Cardiac fibroblast (primary cell): Measurements from ENCODE around the gene CCDC33.
A peak's percentile ranks its signal among the peaks of the same experiment; 100 is the strongest.

Experiments used
- DNase-seq, 2 donors: peaks; one replicate each; pipeline versions ENCODE4 v3.0.0 to v3.0.0-alpha.2; 2010; ENCODE audit warnings: low read depth in 2 of 2
- H3K4me3 ChIP-seq, 2 donors: replicated peaks in 1 of 2; 1 replicate in 1 of 2; 2 replicates in 1 of 2; pipeline ENCODE4 v1.5.1; 2011; ENCODE audit warnings: low read depth in 2 of 2, low read length in 2 of 2, mild to moderate bottlenecking in 2 of 2, moderate library complexity in 1 of 2
- TF ChIP-seq, protein P1 (sequence below): IDR thresholded peaks from one replicate; pipeline ENCODE4 v1.5.1; 2011; ENCODE audit warnings: low read depth, mild to moderate bottlenecking, low read length, inconsistent platforms

The CCDC33 gene

DNA sequence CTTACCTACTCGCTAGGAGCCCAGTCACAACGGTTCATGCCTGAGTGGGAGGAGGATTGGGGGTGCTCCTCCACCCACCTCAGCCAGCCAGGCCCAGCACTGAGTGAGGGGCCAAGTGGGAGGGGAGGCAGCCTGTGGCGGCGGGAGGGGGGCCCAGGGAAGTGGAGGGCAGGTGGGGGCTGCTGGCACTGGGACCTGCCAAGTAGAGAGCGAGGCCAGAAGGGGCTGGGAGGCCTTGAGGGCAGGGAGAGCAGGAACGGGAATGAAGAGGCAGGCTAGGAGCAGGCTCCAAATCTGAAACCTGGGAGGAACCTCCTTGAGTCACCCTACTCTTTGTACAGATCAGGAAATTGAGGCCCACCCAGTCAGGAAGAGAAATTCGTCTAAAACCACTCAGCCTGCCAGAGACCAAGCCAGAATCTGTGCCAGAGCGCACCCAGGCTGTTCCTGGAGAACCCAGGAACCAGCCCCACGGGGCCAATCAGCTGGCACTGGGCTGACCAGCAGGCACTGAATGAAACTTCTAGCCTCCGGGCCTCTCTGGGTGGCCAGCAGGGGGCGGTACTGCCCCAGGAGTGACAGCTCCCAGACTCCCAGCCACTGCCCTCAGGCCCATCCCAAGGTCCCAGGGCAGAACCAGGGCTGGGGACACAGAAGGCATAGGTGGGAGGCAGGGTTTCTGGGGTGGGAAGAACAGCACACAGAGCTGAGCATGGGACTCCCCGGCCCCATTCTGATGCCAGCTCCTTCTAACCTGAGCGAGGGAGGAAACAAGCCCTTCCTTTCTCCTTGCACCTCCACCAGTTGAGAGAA, 146.1 kb downstream of the CCDC33 start:
- TF ChIP-seq, protein P1, sequence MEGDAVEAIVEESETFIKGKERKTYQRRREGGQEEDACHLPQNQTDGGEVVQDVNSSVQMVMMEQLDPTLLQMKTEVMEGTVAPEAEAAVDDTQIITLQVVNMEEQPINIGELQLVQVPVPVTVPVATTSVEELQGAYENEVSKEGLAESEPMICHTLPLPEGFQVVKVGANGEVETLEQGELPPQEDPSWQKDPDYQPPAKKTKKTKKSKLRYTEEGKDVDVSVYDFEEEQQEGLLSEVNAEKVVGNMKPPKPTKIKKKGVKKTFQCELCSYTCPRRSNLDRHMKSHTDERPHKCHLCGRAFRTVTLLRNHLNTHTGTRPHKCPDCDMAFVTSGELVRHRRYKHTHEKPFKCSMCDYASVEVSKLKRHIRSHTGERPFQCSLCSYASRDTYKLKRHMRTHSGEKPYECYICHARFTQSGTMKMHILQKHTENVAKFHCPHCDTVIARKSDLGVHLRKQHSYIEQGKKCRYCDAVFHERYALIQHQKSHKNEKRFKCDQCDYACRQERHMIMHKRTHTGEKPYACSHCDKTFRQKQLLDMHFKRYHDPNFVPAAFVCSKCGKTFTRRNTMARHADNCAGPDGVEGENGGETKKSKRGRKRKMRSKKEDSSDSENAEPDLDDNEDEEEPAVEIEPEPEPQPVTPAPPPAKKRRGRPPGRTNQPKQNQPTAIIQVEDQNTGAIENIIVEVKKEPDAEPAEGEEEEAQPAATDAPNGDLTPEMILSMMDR: peak; percentile 98
- DNase-seq: peak; percentile 82 to 83
- H3K4me3 ChIP-seq: no peak overlapping the region

DNA sequence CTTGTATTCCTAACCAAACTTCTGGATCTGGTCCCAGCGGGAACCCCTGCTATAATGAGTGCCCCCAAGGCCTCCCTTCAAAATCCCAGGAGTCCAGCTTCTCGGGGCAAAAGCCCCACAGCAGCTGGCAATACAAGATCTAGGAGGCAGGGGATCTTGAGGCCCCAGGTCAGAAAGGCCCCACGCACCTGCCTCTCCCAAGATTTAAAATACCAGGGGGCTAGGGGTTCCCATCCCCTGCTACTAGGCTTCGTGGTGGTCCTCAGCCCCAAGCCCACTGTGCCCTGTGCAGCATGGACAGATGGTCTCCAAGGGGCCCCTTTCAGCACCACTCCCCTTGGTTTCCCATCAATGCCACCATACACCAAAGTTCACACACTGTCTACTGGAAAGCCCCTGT, 147.2 kb downstream of the CCDC33 start:
- TF ChIP-seq, protein P1: no peak
- DNase-seq: no peak
- no peak overlapping the region for H3K4me3 ChIP-seq

DNA sequence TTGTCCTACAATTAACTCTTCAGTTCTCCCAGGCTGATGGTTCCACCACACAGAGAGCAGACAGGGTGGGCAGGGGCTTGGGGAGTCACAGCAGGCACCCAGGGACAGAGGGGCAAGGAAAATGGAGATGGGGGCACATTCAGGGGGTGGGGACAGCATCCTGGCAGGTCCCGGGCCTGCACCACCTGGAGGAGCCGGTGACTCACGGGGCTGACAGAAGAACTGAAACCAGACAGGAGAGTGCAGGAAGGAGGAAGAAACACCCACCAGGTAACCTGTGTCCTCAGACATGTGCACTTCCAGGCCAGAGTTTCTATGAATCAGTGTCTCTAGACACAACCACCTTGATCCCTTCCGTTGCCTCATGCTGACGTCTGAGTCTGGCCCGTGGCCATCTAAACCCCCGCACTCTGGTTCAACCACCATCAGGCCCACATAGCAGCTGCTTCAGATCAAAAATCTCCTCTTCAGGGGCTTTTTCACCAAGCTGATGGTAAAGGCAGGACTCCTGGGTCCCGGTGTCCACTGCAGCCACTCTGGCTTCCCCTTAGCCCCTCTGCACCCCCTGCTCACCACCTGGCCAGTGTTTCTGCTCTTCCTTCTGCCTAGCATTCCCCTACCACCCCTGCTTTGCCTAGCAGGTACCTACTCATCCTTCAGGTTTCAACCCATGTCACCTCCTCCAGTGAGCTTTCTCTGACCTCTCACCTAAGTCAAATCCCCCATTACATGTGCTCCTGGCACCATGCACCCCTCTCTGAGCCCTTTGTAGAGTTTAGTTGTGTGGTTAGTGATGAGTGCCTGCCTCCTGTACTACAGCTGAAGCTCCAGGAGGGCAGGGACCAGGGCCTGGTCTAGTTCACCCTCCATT, 147.8 kb downstream of the CCDC33 start:
- H3K4me3 ChIP-seq: no peak overlapping the region
- peak in 1 of 2 donors; percentile 58 for DNase-seq
- TF ChIP-seq, protein P1: no peak

DNA sequence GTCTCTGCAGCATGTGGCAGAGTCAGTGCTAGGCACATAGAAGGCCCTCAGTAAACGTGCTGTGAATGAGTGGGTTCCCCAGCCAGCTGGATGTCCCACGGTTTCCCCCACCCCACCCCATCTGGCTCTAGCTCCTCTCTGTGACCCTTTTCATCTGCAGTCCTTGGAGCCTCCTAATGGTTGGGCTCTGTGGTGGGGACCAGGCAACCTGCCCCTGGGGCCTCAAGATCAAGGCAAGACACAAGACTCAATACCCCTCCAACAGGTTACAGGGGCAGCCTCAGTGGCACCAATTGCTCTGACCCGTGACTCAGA, 148.4 kb downstream of the CCDC33 start:
- TF ChIP-seq, protein P1: no peak
- no peak overlapping the region for H3K4me3 ChIP-seq
- no peak for DNase-seq

DNA sequence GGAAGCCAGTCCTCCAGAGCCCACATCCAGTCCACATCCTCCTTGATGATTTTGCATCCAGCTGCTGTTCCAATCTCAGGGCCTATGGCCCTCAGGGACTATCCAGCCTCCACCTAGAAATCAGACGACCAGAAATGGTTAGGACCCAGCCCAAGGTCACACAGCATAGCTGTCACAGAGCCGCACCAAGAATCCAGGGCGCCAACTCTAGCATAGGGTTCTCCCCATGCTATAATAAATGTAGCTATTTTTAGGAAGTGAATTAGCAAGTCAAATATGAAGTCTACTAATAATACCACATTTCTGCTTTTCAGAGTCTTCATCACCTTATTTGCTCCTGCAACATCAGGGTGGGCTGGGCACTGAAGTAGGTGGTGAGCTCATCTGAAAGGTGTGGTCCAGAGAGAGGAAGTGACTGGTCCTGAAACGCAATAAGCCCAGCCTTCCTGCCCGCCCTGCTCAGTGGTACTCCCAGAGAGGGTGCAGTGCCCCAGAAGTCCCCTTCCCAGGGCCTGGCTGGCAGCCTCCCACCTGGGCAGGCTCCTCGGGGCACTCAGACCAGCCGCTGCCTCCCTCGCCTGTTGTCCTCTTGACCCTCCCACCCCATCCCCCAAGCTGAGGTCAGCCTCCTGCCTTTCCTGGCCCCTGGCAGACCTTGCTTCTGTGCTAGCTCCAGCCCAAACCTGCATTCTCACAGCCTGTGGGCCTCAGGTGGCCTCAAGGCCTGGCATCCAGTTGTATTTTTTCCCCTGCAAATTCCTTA, 148.9 kb downstream of the CCDC33 start:
- TF ChIP-seq, protein P1: no peak
- no peak overlapping the region for H3K4me3 ChIP-seq
- peak in 1 of 2 donors; percentile 70 for DNase-seq

DNA sequence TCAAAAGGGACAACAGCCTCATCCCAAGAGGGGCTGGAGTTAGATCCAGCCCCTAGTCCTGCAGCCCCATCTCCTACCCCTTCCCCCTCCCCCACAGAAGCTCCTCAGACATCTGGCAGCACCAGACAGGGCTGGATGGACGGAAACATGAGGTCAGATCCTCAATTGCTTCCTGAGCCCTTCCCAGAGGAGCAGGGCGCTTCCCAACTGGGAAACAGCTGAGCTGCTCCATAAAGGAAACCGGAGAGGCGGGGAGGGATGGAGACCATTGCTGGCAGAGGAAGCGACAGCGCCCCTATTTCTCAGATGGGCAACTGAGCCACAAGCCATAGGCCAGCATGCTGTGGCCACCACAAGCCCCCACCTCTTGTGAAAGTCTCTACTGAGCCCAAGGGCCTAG, 149.6 kb downstream of the CCDC33 start:
- TF ChIP-seq, protein P1: no peak
- no peak overlapping the region for H3K4me3 ChIP-seq
- no peak for DNase-seq
